Measurements from ENCODE around the gene CLCN6.

DNA sequence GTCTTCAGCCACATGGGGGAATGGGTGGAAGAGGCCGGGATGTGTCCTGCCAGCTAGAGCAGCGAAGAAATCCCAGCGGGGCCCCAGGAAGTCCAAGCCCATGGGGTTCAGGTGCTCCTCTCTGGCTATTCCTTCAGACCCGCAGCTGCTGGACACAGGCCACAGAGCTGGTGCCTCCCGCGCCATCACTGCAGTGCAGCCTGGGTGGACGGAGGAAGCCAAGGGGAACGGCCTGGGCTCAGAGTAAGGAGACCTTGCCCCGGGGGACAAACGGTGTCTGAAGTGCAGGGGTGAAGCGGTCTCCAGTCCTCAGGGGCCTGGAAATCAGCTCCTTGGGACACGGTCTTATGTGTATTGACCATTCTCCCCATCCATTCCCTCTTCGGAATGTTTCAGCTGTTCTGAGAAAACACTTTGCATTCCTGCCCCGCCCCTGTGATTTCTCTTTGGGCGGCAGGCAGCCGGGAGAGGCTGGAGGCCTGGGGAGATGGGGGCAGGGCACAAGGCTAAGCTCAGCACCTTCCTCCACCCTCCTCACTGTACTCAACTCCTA is 18.7 kb upstream of the CLCN6 start:
- TF ChIP-seq GATA2 (IDR thresholded peaks at IDR 0.05; ENCODE audit: low read depth, low read length), result no peak
- TF ChIP-seq GATA3 (IDR thresholded peaks at IDR 0.05; ENCODE audit: low read depth, low read length), result no peak

Data from SH-SY5Y (cell line).